ENCODE data around the gene TENM4.

DNA sequence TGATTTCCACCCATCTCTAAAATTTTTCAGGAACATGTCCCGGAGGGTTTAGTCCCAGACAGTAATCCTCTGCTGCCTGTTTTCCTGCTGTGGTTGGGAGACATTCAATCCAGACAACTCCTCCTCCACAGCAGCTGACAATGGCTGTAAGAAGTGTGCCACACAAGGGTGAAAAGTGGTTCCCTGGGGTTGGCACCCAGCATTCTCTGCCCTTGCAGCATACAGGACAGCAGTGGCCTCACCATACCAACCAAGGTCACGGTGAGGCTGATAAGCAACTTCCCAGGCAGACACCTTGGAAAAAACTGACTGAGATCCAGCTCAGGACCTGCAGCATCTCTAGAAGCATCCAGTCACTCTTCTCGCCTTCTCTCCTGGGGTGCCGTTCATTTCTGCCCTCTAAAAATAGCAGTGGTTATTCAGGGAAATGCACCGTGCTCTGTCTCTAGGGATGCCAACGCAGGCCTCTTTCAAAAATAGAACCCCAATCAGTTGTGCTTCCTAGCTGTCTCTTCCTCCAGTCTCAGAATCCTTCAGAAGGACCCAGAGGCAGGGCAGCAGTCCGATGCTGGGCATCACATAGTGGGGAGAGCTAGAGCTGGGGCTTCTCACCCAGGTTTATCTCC is 241.0 kb downstream of the TENM4 start:
- TF ChIP-seq EZH2phosphoT487 (IDR thresholded peaks at IDR 0.05): no peak
- no peak for TF ChIP-seq CTCF (IDR thresholded peaks at IDR 0.05)

Measured in neural progenitor cell (in vitro differentiated cells).